Stimulated activated naive CD8-positive, alpha-beta T cell treated with anti-CD3 and anti-CD28 coated beads, Interleukin-15, Interleukin-2, amounts not matched to agents 100 U/mL and 50 U/mL, for 24 hours (primary cell): Measurements from ENCODE around the gene CES4A.

Source experiments
- ATAC-seq: fragments of 150-1000 bp; cut with Tn5 transposase; one replicate; pipeline ENCODE4 v1.10.0; 2021
- DNase-seq: peaks from one replicate; pipeline ENCODE4 v3.0.0; 2021

Gene CES4A

GRCh38 chr16:67052399-67052798 lies 64.0 kb downstream of the CES4A start:
- ATAC-seq = no peak

GRCh38 chr16:67053767-67054334 lies 65.5 kb downstream of the CES4A start:
- ATAC-seq (no peak), DNase-seq (no peak)

More at GRCh38 chr16:67052399-67052798, 64.0 kb downstream of the CES4A start:
- DNase-seq = no peak

GRCh38 chr16:67054901-67055300 lies 66.5 kb downstream of the CES4A start:
- no peak for DNase-seq
- no peak for ATAC-seq

- DNase-seq (no peak), ATAC-seq (peak; percentile 93)
Measured at GRCh38 chr16:67055712-67056487, 67.5 kb downstream of the CES4A start.
